Loucy (cell line): ENCODE data around the gene DCUN1D2.

ENCODE experiments used
- H2AFZ ChIP-seq: fragments of 200-600 bp; sonication (generic); 2 replicates; pipeline ENCODE4 v1.6.0; 2016; ENCODE audit warnings: antibody characterized with exemption, mild to moderate bottlenecking, low read length, moderate library complexity
- H3F3A ChIP-seq: fragments of 200-600 bp; 2 replicates; pipeline ENCODE4 v1.6.0; 2016; ENCODE audit warnings: antibody characterized with exemption, low read depth, mild to moderate bottlenecking
- H3K27me3 ChIP-seq: fragments of 200-600 bp; sonication (generic); 2 replicates; pipeline ENCODE4 v1.6.1; 2014; ENCODE audit warnings: low read length, mild to moderate bottlenecking; ENCODE audit not compliant: insufficient read depth, poor library complexity, severe bottlenecking
- H3K36me3 ChIP-seq: fragments of 200-600 bp; sonication (generic); 2 replicates; pipeline ENCODE4 v1.6.1; 2016; ENCODE audit warnings: low read length; ENCODE audit not compliant: insufficient read depth
- H3K4me1 ChIP-seq: fragments of 200-600 bp; sonication (generic); 2 replicates; pipeline ENCODE4 v1.5.1; 2014; ENCODE audit warnings: low read length, mild to moderate bottlenecking; ENCODE audit not compliant: insufficient read depth, poor library complexity, severe bottlenecking
- H3K4me2 ChIP-seq: fragments of 200-600 bp; sonication (generic); 2 replicates; pipeline ENCODE4 v1.6.0; 2014; ENCODE audit warnings: antibody characterized with exemption, low read length, low read depth, mild to moderate bottlenecking; ENCODE audit not compliant: poor library complexity, severe bottlenecking
- H3K4me3 ChIP-seq: fragments of 200-600 bp; sonication (generic); 2 replicates; pipeline ENCODE4 v1.5.1; 2014; ENCODE audit warnings: low read length, mild to moderate bottlenecking, mixed read lengths; ENCODE audit not compliant: poor library complexity, severe bottlenecking
- H3K79me2 ChIP-seq: fragments of 200-600 bp; sonication (generic); 2 replicates; pipeline ENCODE4 v1.6.1; 2014; ENCODE audit warnings: low read length; ENCODE audit not compliant: insufficient read depth
- H3K9ac ChIP-seq: fragments of 200-600 bp; sonication (generic); 2 replicates; pipeline ENCODE4 v1.6.0; 2014; ENCODE audit warnings: mild to moderate bottlenecking, low read depth, low read length, moderate library complexity; ENCODE audit not compliant: poor library complexity, severe bottlenecking
- H3K9me2 ChIP-seq: fragments of 200-600 bp; sonication (generic); replicated peaks from 2 replicates; pipeline ENCODE4 v1.6.1; 2016; ENCODE audit warnings: low read depth, low read length, mixed read lengths
- H3K9me3 ChIP-seq: fragments of 200-600 bp; sonication (generic); 2 replicates; pipeline ENCODE4 v1.6.1; 2014; ENCODE audit warnings: mild to moderate bottlenecking, antibody characterized with exemption, low read length, low read depth; ENCODE audit not compliant: insufficient read depth
- H4K20me1 ChIP-seq: fragments of 200-600 bp; sonication (generic); 2 replicates; pipeline ENCODE4 v1.6.0; 2014; ENCODE audit warnings: antibody characterized with exemption, low read length, mild to moderate bottlenecking; ENCODE audit not compliant: insufficient read depth, poor library complexity, severe bottlenecking
- EZH2phosphoT487 ChIP-seq: fragments of 200-600 bp; IDR thresholded peaks from 2 replicates; pipeline ENCODE4 v1.6.1; 2018; ENCODE audit warnings: antibody characterized with exemption, mild to moderate bottlenecking, moderate library complexity, borderline replicate concordance
- TF ChIP-seq, protein P1 (sequence below): fragments of 200-600 bp; sonication (generic); conservative IDR thresholded peaks from 2 replicates; pipeline ENCODE4 v1.5.1; 2014; ENCODE audit warnings: mild to moderate bottlenecking, antibody characterized with exemption, low read length

DCUN1D2 gene

DNA sequence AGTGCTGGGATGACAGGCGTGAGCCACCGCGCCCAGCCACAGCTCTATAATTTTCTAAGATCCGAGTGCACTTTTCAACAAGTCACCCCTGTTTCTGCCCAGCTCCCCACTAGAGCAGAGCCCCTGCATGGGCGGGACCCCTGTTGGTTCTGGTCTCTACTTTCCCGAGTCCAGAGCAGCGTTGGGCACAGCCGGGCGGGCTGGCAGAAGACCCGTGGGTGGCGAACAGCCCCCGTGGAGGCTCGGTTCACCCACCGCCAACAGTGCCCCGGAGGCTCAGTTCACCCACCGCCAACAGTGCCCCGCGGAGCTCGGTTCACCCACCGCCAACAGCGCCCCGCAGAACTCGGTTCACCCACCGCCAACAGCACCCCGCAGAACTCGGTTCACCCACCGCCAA is 78.1 kb downstream of the DCUN1D2 start:
- no peak overlapping the region for H3K4me2 ChIP-seq
- H3F3A ChIP-seq: no peaks in the 10 kb centered on the region
- H3K4me1 ChIP-seq: no peaks in the 10 kb centered on the region
- no peaks in the 10 kb centered on the region for H3K27me3 ChIP-seq
- no peaks in the 10 kb centered on the region for H3K79me2 ChIP-seq
- no peak overlapping the region for H2AFZ ChIP-seq
- H3K36me3 ChIP-seq: no peaks in the 10 kb centered on the region
- H3K4me3 ChIP-seq: no peak overlapping the region
- H3K9me3 ChIP-seq: no peaks in the 10 kb centered on the region
- H3K9me2 ChIP-seq: no peaks in the 10 kb centered on the region
- no peak overlapping the region for H3K9ac ChIP-seq
- H4K20me1 ChIP-seq: no peaks in the 10 kb centered on the region
- TF ChIP-seq, protein P1, sequence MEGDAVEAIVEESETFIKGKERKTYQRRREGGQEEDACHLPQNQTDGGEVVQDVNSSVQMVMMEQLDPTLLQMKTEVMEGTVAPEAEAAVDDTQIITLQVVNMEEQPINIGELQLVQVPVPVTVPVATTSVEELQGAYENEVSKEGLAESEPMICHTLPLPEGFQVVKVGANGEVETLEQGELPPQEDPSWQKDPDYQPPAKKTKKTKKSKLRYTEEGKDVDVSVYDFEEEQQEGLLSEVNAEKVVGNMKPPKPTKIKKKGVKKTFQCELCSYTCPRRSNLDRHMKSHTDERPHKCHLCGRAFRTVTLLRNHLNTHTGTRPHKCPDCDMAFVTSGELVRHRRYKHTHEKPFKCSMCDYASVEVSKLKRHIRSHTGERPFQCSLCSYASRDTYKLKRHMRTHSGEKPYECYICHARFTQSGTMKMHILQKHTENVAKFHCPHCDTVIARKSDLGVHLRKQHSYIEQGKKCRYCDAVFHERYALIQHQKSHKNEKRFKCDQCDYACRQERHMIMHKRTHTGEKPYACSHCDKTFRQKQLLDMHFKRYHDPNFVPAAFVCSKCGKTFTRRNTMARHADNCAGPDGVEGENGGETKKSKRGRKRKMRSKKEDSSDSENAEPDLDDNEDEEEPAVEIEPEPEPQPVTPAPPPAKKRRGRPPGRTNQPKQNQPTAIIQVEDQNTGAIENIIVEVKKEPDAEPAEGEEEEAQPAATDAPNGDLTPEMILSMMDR: no peak
- no peak for TF ChIP-seq EZH2phosphoT487

DNA sequence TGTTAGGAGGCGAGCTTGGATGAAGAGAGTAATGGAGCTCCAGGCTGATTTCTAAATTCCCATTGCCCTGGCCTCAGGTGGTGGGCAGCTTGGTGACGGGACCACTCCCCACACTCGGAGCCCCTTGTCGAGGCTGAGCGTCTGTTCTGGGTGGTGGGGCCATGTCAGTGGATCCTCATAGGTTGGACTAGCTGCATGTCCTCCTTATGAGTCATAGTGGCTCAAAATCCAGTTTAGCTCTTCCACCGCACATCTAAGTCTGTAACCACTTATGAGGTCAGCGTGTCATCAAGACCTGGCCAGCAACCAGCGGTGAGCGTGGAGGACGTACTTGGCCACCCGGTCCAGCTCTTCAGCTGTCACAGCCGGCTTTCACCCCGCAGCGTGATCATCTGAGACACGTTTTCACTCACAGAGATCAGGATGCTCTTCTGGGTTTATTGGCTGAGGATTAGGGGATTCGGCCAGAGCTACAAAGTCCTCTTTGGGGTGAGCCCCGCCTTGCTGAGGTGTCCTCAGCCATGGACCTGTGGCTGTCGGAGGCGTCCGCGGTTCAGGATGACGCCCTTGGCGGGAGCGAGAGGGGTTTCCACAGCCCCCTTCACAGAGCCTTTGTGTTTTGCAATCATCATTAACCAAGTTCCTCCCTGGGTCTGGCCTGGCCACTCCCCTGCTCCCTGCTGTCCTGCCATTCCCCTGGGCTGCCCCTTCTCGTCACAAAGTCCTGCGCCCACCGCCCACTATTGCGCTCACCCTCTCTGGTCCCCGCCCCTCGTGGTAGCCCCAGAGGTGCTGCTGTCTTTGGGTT is 79.1 kb downstream of the DCUN1D2 start:
- Histone ChIP-seq H2AFZ (no peak overlapping the region), H3K4me3 (no peak overlapping the region), H3K36me3 (no peaks in the 10 kb centered on the region), H3K4me1 (no peaks in the 10 kb centered on the region), H3K9ac (no peak overlapping the region), H3K79me2 (no peaks in the 10 kb centered on the region), H3F3A (no peaks in the 10 kb centered on the region), H3K9me3 (no peaks in the 10 kb centered on the region), H4K20me1 (no peaks in the 10 kb centered on the region), H3K9me2 (no peaks in the 10 kb centered on the region), H3K4me2 (no peak overlapping the region), H3K27me3 (no peaks in the 10 kb centered on the region)
- TF ChIP-seq EZH2phosphoT487: no peak
- TF ChIP-seq, protein P1: no peak

DNA sequence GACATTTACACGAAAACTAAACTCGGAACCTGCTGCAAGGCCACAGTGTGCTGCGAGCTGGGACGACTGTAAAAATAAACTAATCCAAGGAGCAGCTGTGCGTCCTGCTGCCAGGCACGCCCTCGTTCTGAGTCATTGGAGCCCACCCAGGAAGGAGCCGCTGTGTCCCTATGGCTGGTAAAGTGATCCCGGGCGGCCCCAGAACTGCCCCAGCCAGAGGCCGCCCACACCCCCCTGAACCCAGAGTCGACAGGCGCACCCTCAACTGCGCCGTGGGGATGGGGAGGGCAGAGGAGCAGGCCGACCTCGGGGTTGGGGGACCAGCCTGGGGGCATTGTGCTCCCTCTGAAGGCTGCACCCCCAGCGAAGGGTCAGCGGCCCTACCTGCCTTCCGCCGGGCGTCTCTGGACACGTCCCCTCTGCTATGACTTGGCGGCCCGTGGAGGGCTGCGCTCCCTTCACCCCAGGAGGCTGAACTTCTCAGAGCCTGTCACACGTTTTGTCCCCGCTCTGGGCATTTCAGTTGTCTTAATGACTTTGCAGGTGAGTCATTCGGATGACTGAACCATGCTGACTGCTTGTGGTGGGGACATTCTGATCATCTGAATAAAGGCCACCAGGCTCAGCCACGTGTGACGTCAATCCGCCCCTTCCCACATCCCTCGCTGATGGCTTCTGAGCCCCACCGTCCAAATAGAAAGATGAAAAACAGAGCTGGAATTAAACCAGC is 79.9 kb downstream of the DCUN1D2 start:
- Histone ChIP-seq H2AFZ (no peak overlapping the region), H3K4me3 (no peak overlapping the region)

More for the DNA sequence above, 79.9 kb downstream of the DCUN1D2 start:
- Histone ChIP-seq H3F3A (no peaks in the 10 kb centered on the region), H3K79me2 (no peaks in the 10 kb centered on the region), H4K20me1 (no peaks in the 10 kb centered on the region), H3K9me3 (no peaks in the 10 kb centered on the region), H3K9ac (no peak overlapping the region), H3K4me1 (no peaks in the 10 kb centered on the region), H3K4me2 (no peak overlapping the region), H3K27me3 (no peaks in the 10 kb centered on the region), H3K36me3 (no peaks in the 10 kb centered on the region), H3K9me2 (no peaks in the 10 kb centered on the region)
- no peak for TF ChIP-seq EZH2phosphoT487
- TF ChIP-seq, protein P1: no peak
